Body of pancreas (tissue), 4 donors: ENCODE measurements around the gene LDLR.
"Not testable (repeated sequence)": the region's sequence is repeated elsewhere in the genome, so short reads cannot be mapped to it uniquely, and the experiment has no call there.

Experiments used
- POLR2A ChIP-seq, 3 donors: fragments of 450-650 bp; IDR thresholded peaks; one replicate each; pipeline ENCODE4 v1.6.1; 2016; ENCODE audit warnings: antibody characterized with exemption in 3 of 3, mild to moderate bottlenecking in 2 of 3
- TF ChIP-seq, protein P1 (sequence below), 7 experiments: fragments of 450-650 bp in 4 of 7; fragments of 200-600 bp in 3 of 7; sonication (generic) in 3 of 7; IDR thresholded peaks; one replicate each; pipeline ENCODE4 v1.5.1; 2016 to 2019; ENCODE audit warnings: antibody characterized with exemption in 7 of 7

DNA sequence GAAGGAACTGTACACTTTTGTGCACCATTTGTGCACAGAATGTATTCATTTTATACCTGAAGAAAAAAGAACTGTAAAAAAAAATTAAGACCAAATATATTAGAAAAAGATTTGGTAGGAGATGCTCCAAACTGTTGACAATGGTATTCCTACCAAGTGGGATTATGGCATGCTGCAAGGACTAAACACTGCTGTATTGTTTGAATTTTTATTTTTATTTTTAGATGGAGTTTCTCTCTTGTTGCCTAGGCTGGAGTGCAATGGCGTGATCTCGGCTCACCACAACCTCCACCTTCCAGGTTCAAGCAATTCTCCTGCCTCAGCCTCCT, 71.1 kb downstream of the LDLR start:
- TF ChIP-seq, protein P1, sequence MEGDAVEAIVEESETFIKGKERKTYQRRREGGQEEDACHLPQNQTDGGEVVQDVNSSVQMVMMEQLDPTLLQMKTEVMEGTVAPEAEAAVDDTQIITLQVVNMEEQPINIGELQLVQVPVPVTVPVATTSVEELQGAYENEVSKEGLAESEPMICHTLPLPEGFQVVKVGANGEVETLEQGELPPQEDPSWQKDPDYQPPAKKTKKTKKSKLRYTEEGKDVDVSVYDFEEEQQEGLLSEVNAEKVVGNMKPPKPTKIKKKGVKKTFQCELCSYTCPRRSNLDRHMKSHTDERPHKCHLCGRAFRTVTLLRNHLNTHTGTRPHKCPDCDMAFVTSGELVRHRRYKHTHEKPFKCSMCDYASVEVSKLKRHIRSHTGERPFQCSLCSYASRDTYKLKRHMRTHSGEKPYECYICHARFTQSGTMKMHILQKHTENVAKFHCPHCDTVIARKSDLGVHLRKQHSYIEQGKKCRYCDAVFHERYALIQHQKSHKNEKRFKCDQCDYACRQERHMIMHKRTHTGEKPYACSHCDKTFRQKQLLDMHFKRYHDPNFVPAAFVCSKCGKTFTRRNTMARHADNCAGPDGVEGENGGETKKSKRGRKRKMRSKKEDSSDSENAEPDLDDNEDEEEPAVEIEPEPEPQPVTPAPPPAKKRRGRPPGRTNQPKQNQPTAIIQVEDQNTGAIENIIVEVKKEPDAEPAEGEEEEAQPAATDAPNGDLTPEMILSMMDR (IDR thresholded peaks at IDR 0.05) = not testable (repeated sequence)
- TF ChIP-seq POLR2A (IDR thresholded peaks at IDR 0.05) = not testable (repeated sequence)
